ENCODE results near the gene PLOD1. TPM values are rescaled to one million over a fixed set of nuclear protein-coding genes. Genes with fewer than 3 reads are reported as not detected.

Gene PLOD1
- total and polyA plus RNA-seq, 2 donors: 93.9 to 97.5 TPM

- no peaks in the 10 kb centered on the region for H3K4me1 ChIP-seq (ENCODE audit: insufficient read depth)
- H3K27ac ChIP-seq (ENCODE audit: low read depth): no peak overlapping the region
- no peak overlapping the region for H3K4me3 ChIP-seq (ENCODE audit: low read depth, low read length)
- H3K36me3 ChIP-seq (ENCODE audit: insufficient read depth): peaks cover 2% of the 10 kb centered on the region
- WGBS: 88% methylated on average over 3 of the region's 3 CpGs
- DNase-seq (ENCODE audit: extremely low spot score): no peak
These were observed 47.5 kb downstream of the PLOD1 start for GRCh38 chr1:11982010-11982392.

- WGBS: 79% methylated on average over 5 of the region's 5 CpGs
- H3K4me3 ChIP-seq (ENCODE audit: low read depth, low read length): no peak overlapping the region
- no peaks in the 10 kb centered on the region for H3K4me1 ChIP-seq (ENCODE audit: insufficient read depth)
- H3K27ac ChIP-seq (ENCODE audit: low read depth): no peak overlapping the region
- DNase-seq (ENCODE audit: extremely low spot score): no peak
- H3K36me3 ChIP-seq (ENCODE audit: insufficient read depth): peaks cover 2% of the 10 kb centered on the region
These were observed 49.6 kb downstream of the PLOD1 start for GRCh38 chr1:11984121-11984520.

- no peaks in the 10 kb centered on the region for H3K4me1 ChIP-seq (ENCODE audit: insufficient read depth)
- H3K4me3 ChIP-seq (ENCODE audit: low read depth, low read length): no peak overlapping the region
- H3K36me3 ChIP-seq (ENCODE audit: insufficient read depth): peaks cover 2% of the 10 kb centered on the region
- WGBS: 85% methylated on average over 6 of the region's 6 CpGs
- DNase-seq (ENCODE audit: extremely low spot score): no peak
- H3K27ac ChIP-seq (ENCODE audit: low read depth): no peak overlapping the region
These were observed 50.1 kb downstream of the PLOD1 start for GRCh38 chr1:11984576-11984975.

GRCh38 chr1:11985171-11985570 is 50.7 kb downstream of the PLOD1 start:
- H3K4me3 ChIP-seq (ENCODE audit: low read depth, low read length): no peak overlapping the region
- no peak for DNase-seq (ENCODE audit: extremely low spot score)
- no peaks in the 10 kb centered on the region for H3K4me1 ChIP-seq (ENCODE audit: insufficient read depth)
- no peak overlapping the region for H3K27ac ChIP-seq (ENCODE audit: low read depth)
- WGBS: 67% methylated on average over 3 of the region's 3 CpGs
- H3K36me3 ChIP-seq (ENCODE audit: insufficient read depth): peaks cover 2% of the 10 kb centered on the region

- 68% methylated on average over 7 of the region's 7 CpGs for WGBS
- H3K4me3 ChIP-seq (ENCODE audit: low read depth, low read length): no peak overlapping the region
- H3K36me3 ChIP-seq (ENCODE audit: insufficient read depth): peaks cover 2% of the 10 kb centered on the region
- no peak for DNase-seq (ENCODE audit: extremely low spot score)
- H3K27ac ChIP-seq (ENCODE audit: low read depth): no peak overlapping the region
- H3K4me1 ChIP-seq (ENCODE audit: insufficient read depth): no peaks in the 10 kb centered on the region
These were observed 51.3 kb downstream of the PLOD1 start for GRCh38 chr1:11985851-11986250.

GRCh38 chr1:11989669-11990068 is 55.2 kb downstream of the PLOD1 start:
- peaks cover 2% of the 10 kb centered on the region for H3K36me3 ChIP-seq (ENCODE audit: insufficient read depth)
- WGBS: 91% methylated on average over 7 of the region's 7 CpGs
- no peaks in the 10 kb centered on the region for H3K4me1 ChIP-seq (ENCODE audit: insufficient read depth)
- no peak overlapping the region for H3K4me3 ChIP-seq (ENCODE audit: low read depth, low read length)
- no peak for DNase-seq (ENCODE audit: extremely low spot score)
- no peak overlapping the region for H3K27ac ChIP-seq (ENCODE audit: low read depth)

- no peak overlapping the region for H3K4me3 ChIP-seq (ENCODE audit: low read depth, low read length)
- WGBS: 82% methylated on average over 10 of the region's 10 CpGs
- peaks cover 2% of the 10 kb centered on the region for H3K36me3 ChIP-seq (ENCODE audit: insufficient read depth)
- H3K4me1 ChIP-seq (ENCODE audit: insufficient read depth): no peaks in the 10 kb centered on the region
- H3K27ac ChIP-seq (ENCODE audit: low read depth): no peak overlapping the region
- DNase-seq (ENCODE audit: extremely low spot score): no peak
These were observed 56.0 kb downstream of the PLOD1 start for GRCh38 chr1:11990303-11991032.

GRCh38 chr1:11991969-11992676 is 57.6 kb downstream of the PLOD1 start:
- Histone ChIP-seq H3K27ac (ENCODE audit: low read depth) (no peak overlapping the region), H3K4me1 (ENCODE audit: insufficient read depth) (no peaks in the 10 kb centered on the region), H3K36me3 (ENCODE audit: insufficient read depth) (peaks cover 2% of the 10 kb centered on the region), H3K4me3 (ENCODE audit: low read depth, low read length) (no peak overlapping the region)
- WGBS: 90% methylated on average over 16 of the region's 16 CpGs
- DNase-seq (ENCODE audit: extremely low spot score): no peak

- WGBS: 90% methylated on average over 5 of the region's 5 CpGs
- no peak for DNase-seq (ENCODE audit: extremely low spot score)
- Histone ChIP-seq H3K27ac (ENCODE audit: low read depth) (no peak overlapping the region), H3K36me3 (ENCODE audit: insufficient read depth) (peaks cover under 1% of the 10 kb centered on the region), H3K4me3 (ENCODE audit: low read depth, low read length) (no peak overlapping the region), H3K4me1 (ENCODE audit: insufficient read depth) (no peaks in the 10 kb centered on the region)
These were observed 62.7 kb downstream of the PLOD1 start for GRCh38 chr1:11997081-11997850.

- Histone ChIP-seq H3K4me3 (ENCODE audit: low read depth, low read length) (no peak overlapping the region), H3K36me3 (ENCODE audit: insufficient read depth) (no peaks in the 10 kb centered on the region)
- WGBS: 83% methylated on average over 5 of the region's 5 CpGs
These were observed 64.1 kb downstream of the PLOD1 start for GRCh38 chr1:11998636-11999035.

GRCh38 chr1:11999236-11999635 is 64.7 kb downstream of the PLOD1 start:
- H3K4me3 ChIP-seq (ENCODE audit: low read depth, low read length): no peak overlapping the region
- H3K4me1 ChIP-seq (ENCODE audit: insufficient read depth): no peaks in the 10 kb centered on the region
- no peak for DNase-seq (ENCODE audit: extremely low spot score)
- 71% methylated on average over 3 of the region's 3 CpGs for WGBS
- H3K36me3 ChIP-seq (ENCODE audit: insufficient read depth): no peaks in the 10 kb centered on the region
- H3K27ac ChIP-seq (ENCODE audit: low read depth): no peak overlapping the region

More at GRCh38 chr1:11998636-11999035, 64.1 kb downstream of the PLOD1 start:
- H3K27ac ChIP-seq (ENCODE audit: low read depth): no peak overlapping the region
- H3K4me1 ChIP-seq (ENCODE audit: insufficient read depth): no peaks in the 10 kb centered on the region
- no peak for DNase-seq (ENCODE audit: extremely low spot score)

- H3K27ac ChIP-seq (ENCODE audit: low read depth): no peak overlapping the region
- no peak overlapping the region for H3K4me3 ChIP-seq (ENCODE audit: low read depth, low read length)
- no peaks in the 10 kb centered on the region for H3K4me1 ChIP-seq (ENCODE audit: insufficient read depth)
- no peaks in the 10 kb centered on the region for H3K36me3 ChIP-seq (ENCODE audit: insufficient read depth)
- DNase-seq (ENCODE audit: extremely low spot score): no peak
- WGBS: 79% methylated on average over 14 of the region's 14 CpGs
These were observed 66.9 kb downstream of the PLOD1 start for GRCh38 chr1:12001249-12001917.

- DNase-seq (ENCODE audit: extremely low spot score): no peak
- no peaks in the 10 kb centered on the region for H3K36me3 ChIP-seq (ENCODE audit: insufficient read depth)
- WGBS: 93% methylated on average over 10 of the region's 10 CpGs
These were observed 67.5 kb downstream of the PLOD1 start for GRCh38 chr1:12001996-12002493.

More at GRCh38 chr1:12001996-12002493, 67.5 kb downstream of the PLOD1 start:
- no peaks in the 10 kb centered on the region for H3K4me1 ChIP-seq (ENCODE audit: insufficient read depth)
- no peak overlapping the region for H3K27ac ChIP-seq (ENCODE audit: low read depth)
- H3K4me3 ChIP-seq (ENCODE audit: low read depth, low read length): no peak overlapping the region

Data from urinary bladder (tissue), 4 donors.